Measurements from ENCODE around the gene PIK3R5.

The PIK3R5 gene

DNA sequence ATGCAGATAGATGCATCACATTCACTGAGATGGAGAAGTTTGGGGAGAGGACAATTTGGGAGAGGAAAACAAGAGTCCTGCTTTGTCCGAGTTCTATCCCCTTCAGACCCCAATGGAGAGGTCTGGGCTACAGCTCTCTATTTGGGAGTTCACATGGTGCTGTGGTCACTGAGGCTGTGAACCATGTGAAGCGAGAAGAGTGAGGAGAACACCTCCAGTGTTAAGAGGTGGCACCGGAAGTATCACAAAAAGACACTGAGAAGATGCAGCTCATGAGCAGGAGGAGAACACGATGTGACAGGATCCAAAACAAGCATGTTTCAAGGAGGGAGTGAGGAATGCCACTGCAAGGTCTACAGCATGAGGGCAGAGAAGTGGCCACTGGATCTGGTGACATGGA, 39.7 kb downstream of the PIK3R5 start:
- no peak for DNase-seq (ENCODE audit: low read depth in 2 of 2, low spot score in 1 of 2)

DNA sequence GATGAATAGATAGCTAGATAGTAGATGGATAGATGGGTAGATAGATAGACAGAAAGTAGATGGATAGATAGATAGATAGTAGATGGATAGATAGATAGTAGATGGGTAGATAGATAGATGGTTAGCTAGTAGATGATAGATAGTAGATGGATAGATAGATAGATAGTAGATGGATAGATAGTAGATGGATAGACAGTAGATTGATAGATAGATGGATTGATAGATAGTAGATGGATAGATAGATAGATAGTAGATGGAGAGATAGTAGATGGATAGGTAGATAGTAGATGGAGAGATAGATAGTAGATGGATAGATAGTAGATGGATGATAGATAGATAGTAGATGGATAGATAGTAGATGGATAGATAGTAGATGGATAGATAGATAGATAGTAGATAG, 40.4 kb downstream of the PIK3R5 start:
- DNase-seq (ENCODE audit: low read depth in 2 of 2, low spot score in 1 of 2) = no peak

DNA sequence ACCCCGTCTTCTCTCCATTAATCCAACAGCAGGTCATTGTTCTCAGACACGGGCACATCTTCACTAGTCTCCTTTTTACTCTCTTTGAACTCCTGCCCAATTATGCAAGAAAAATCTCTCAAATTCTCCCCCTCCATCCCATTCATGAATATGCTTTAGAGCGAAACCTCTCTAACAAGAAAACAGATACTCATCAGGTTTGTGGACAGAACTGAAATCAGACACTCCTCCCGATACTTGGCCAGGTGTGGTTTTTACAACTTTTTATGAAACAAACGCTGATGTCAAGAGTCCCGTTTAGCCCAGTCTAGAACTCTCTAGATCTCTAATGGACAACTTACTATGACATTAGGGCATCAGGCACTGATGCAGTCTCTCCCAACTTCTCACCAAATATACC, 40.9 kb downstream of the PIK3R5 start:
- no peak for DNase-seq (ENCODE audit: low read depth in 2 of 2, low spot score in 1 of 2)

DNA sequence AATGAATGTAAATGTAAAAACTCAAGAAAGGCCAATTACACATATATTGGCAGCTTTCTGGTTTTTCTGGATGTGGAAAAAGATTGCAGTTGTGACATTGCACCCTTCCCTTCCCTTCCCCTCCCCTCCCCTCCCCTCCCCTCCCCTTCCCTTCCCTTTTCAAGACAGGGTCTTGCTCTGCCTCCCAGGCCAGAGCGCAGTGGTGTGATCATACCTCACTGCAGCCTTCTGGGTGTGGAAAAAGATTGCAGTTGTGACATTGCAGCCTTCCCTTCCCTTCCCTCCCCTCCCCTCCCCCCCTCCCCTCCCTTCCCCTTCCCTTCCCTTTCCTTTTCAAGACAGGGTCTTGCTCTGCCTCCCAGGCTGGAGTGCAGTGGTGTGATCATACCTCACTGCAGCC, 41.7 kb downstream of the PIK3R5 start:
- DNase-seq (ENCODE audit: low read depth in 2 of 2, low spot score in 1 of 2) = no peak

DNA sequence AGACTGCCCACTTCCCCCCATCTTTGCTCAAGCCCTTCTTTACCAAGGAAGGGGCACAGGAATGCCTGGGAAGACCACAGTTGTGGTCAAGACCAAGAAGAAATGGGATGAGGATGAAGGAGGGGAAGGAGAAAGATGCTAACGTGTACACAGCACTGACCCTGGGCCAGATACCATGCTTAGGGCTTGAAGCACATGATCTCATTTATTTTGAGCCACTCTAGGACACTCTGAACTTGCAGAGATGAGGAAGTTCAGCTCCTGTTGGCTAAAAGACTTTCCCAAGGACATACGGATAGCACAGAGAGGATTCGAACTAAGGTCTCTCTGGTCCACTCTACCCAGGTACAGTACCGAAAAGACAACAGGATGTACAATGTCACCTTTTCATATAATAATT, 42.6 kb downstream of the PIK3R5 start:
- no peak for DNase-seq (ENCODE audit: low read depth in 2 of 2, low spot score in 1 of 2)

DNA sequence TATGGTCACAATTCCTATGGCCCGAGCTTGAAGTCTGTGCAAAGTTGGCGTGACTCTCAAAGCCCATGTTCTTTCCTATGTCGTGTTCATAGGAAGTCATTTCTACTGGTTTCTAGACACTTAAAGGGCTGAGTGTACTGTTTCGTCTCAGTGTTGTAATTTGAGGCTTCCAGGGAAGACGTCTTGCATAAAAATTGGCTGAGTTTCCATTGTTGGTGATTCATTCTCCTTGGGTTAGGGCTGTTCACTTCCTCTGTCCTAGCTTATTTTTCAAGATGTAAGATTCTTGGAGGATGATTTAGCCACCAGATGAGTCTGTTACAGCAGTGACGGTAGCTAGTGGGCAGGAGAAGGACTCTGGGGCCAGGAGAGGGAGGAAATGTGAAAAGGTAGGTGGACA, 43.1 kb downstream of the PIK3R5 start:
- no peak for DNase-seq (ENCODE audit: low read depth in 2 of 2, low spot score in 1 of 2)

DNA sequence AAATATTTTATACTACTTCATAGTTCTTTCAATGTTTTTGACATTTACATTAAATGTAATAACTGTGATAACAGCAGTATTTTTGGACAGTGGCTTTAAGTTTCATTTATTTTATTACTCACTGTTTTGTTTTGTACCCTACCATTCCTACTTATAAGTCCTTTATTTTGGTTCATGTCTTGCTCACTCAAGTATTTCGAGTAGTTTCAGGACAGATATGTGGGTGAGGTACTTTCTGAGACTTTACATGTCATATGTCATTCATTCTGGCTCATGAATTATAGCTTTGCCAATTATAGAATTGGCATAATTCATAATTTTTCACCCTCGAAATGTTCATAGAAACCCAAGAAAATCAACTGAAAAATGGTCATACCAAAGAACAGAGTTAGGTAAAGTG, 44.4 kb downstream of the PIK3R5 start:
- no peak for DNase-seq (ENCODE audit: low read depth in 2 of 2, low spot score in 1 of 2)

DNA sequence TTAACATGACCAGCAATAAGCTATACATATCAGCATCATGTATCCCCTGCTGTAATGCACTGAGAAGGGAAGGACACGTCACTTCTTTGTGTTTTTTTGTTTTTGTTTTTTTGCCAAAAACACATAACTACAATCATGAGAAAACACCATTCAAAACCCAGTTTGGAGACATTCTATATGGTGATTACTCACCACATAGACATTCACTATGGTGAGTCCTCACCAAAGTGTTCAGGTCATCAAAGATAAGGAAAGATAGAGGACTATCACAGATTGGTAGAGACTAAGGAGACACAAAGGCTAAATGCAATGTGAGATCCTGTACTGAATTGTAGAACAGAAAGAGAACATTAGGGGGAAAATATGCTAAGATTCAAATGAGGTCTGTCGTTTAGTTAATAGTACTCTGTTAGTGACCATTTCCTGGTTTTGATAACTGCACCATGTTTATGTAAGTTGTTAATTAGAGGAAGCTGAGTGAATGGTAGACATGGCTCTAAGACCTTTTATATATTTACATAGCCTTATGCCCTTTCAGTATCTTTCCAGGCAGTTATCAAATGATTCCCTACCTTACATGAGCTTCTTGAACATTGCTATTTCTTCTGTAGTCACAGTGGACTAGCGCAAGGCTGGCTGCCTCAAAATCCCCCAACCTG, 46.6 kb downstream of the PIK3R5 start:
- no peak for DNase-seq (ENCODE audit: low read depth in 2 of 2, low spot score in 1 of 2)

DNA sequence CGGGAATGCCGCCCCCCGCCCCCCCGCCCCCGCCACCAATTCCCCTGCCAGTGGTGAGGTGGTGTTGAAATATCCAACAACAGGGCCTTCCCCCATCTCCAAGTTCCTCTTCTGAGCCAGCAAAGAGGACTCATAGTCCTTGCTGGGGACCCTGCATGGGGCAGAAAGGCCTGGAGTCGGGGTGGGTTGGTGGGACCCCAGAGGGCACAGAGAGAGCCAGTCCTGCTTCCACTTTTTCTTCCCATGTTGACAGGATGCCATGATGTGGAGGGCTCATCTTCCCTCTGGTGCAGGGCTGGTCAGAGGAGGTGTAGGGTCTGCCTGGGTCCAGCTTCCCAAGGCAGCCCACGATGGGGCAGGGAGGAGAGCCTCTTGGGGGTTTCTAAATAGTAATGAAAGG, 49.0 kb downstream of the PIK3R5 start:
- no peak for DNase-seq (ENCODE audit: low read depth in 2 of 2, low spot score in 1 of 2)

DNA sequence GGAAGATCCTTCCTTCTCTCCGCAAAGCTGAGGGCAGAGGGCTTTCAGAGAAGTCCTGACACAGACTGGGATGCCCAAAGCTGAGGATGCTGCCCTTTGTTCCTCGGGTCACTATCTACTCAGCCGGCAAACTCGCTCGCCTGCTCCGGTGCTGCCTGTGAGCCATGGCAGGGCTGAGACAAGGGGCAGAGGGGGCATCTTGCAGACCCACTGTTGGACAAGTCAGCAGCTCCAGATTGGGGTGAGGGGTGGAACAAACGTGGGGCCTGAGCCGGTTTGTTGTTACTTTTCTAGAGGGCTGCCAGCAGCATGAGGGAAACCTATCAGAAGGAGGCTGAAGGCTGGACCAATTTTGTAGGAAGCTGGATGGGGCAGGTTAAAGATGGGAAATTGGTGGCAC, 51.0 kb downstream of the PIK3R5 start:
- no peak for DNase-seq (ENCODE audit: low read depth in 2 of 2, low spot score in 1 of 2)

DNA sequence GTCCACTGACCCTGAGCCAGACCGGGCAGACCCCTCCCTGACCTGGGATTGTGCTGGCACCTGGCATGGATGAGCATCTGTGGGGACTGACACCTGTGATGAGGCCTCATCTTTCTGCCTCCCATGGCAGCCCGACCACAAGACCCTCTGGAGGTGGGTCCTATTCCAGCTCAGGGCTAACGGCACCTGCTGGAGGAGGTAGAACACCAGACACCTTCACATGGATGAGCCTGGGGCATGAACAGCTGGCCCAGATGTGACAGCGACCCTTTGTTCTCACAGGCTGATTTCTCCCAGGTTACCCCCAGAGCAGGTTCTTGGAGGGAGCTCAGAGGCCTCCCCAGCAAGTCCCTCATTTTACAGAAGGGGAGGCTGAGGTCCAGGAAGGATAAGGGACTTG, 51.6 kb downstream of the PIK3R5 start:
- no peak for DNase-seq (ENCODE audit: low read depth in 2 of 2, low spot score in 1 of 2)

DNA sequence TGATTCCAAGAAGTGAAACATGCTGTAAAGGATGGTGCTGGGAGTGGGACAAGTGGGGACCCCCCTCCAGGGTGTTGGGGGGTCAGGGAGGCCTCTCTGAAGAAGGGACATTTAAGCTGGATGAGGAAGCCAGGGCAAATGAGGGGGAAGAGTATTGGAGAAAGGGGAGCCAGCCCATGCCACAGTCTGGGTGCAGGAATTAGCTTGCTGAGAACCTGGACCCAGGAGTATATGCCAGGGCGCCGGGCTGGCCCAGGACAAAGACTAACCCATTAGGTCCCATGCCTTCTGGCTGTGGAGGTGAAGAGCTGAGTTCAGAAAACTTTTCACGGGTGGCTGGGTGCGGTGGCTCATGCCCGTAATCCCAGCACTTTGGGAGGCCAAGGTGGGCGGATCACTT, 52.4 kb downstream of the PIK3R5 start:
- DNase-seq (ENCODE audit: low read depth in 2 of 2, low spot score in 1 of 2) = no peak

DNA sequence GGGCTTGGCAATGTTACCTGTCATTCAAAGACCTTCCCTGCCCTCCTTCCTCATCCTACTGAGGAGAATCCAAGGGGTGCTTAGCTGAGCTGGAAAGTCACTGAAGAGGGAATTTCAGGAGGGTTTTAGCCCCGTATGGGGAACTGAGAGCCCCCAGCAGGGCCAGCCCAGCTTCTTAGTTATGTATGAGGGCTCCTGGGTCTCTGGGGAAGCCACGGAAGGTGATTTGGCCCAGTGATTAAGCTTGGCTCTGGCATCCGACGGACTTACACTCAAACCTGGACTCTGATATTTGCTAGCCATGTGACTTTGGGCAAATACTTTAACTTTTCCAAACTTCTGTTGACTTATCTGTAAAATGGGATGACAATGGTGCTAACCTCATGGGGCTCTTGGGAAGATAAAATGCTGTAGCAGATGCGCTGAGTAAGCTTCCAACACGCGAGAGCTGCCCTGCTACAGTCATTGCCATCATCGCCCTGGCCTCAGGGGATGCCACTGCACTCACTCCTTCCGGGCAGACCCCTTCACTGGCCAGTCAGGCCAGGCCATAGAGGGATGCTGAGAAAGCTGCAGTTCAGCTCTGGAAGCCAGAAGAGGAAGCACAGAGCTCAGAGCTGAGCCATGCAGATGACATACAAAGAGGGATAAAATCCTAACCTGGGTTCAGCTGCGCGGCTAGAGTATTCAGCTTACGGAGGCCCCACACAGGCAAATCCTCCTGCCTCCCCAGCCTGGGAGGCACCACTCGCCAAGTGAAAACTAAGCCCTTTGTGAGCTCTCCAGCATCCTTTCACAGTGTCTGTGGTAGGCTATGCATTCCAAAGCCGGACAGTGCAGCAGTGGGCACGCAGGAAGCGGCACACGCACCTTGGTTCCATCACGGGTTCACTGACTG, 53.2 kb downstream of the PIK3R5 start:
- no peak for DNase-seq (ENCODE audit: low read depth in 2 of 2, low spot score in 1 of 2)

DNA sequence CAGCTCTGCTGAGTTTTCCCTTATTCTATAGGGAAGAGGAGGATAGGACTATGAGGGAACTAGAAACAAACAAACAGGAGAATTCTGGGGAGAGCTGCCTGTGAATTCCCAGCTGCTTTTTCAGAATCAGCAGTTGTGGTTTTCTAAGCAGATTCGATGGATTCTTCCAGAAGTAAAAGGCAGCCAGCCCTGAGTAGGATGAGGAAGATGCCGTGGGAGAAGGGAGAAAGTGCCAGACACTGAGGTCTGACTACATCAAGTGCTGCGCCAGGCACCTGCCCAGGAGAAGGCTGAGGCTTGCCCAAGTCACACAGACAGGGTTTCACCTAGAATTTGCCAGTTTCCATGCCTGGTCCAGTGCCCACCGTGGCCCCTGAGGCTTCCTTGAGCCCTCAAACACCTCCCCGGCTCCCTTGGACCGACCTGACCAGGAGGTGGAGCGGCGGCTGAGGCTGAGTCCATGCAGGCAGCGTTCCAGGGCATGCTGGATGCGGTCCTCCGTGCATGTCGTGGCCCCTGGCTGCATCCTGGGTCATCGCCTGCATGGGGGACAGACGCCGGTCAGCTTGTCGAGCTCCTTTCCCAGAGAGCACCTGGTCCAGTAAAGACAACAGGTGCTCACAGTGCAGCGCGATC, 54.4 kb downstream of the PIK3R5 start:
- DNase-seq (ENCODE audit: low read depth in 2 of 2, low spot score in 1 of 2) = no peak

DNA sequence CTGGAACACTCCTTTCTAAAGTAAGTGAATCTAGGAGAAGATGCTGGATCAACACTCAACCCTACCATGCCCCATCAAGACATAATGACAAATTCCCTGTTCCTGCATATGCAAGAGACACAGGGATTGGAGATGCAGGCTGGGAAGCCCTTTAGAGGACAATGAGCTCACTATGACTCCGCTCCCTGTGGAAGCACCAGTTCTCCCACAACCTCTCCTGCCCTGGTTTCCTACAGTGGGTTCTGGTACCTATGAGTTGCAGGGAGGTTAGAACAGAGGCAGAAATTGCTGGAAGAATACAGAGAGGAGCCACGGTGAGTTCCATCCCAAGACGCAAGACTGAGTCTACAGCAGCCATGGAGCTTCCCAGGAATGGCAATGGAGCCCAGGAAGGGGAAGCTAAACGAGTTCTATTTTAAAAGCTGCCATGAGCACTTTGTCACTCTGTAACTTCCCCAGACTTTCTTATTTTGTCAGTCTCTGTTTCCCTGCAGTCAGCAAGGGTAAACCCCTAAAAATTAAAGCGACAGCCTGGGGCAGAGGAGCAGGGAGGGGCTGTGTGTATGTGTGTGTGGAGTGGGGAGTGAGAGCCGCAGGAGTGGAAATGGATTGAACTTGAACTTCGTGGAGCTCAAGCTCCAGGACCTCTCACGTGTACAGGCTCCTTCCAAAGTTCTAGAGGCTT, 55.8 kb downstream of the PIK3R5 start:
- no peak for DNase-seq (ENCODE audit: low read depth in 2 of 2, low spot score in 1 of 2)

DNA sequence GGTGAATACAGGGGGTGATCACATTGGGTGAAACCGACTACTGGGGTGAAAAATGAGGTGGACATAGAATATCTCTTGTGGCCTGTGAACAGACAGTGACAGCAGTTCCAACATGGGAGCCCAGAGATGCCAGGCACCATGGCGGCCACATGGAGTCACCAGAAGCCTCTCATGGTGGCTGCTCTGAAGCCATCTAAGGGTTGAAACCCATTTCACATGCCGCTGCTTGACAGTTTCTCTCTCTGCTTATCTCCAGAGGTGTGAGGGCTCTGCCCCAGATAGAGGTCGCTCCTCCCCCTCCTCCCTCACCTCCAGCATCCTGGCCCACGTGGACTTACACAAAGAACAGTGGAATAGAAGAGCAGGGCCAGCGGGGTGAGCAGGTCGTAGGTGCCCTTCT, 60.2 kb downstream of the PIK3R5 start:
- no peak for DNase-seq (ENCODE audit: low read depth in 2 of 2, low spot score in 1 of 2)

DNA sequence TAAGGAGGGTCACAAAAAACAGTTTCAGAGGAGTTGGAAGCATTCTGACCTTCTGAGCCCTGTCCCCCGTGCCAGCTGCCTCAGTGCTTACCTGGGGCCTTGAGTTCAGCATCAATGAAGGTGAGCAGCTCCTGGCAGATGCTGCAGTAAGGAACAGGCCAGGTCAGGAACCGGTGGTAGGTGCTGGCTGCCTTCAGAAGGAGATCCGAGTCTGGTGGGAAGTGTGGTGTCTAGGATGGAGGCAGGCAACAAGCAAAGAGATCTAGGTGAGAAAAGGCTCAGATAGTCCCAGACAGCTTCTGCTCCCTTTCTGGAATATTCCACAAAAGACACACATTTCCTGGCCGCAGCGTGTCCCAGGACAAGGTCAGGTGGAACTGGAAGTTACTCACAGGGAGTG, 60.8 kb downstream of the PIK3R5 start:
- DNase-seq (ENCODE audit: low read depth in 2 of 2, low spot score in 1 of 2) = no peak

DNA sequence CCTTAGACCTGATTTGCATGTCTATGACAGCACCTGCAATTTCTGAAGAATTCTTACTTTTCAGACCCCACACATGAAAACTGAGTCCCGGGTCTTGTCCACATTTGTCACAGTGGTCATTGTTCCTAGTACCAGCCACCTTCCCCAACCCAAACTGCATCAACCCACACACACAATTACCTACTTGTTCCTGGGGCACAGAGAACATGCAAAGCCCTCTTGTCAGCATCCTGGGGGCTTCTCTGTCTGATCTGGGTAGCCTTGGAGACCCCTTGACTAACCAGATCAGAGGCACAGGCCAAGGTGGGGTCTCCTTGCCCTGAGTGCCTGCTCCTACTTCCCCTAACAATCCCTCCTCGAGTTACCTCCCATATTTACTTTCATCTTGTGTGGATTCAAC, 61.3 kb downstream of the PIK3R5 start:
- DNase-seq (ENCODE audit: low read depth in 2 of 2, low spot score in 1 of 2) = no peak

DNA sequence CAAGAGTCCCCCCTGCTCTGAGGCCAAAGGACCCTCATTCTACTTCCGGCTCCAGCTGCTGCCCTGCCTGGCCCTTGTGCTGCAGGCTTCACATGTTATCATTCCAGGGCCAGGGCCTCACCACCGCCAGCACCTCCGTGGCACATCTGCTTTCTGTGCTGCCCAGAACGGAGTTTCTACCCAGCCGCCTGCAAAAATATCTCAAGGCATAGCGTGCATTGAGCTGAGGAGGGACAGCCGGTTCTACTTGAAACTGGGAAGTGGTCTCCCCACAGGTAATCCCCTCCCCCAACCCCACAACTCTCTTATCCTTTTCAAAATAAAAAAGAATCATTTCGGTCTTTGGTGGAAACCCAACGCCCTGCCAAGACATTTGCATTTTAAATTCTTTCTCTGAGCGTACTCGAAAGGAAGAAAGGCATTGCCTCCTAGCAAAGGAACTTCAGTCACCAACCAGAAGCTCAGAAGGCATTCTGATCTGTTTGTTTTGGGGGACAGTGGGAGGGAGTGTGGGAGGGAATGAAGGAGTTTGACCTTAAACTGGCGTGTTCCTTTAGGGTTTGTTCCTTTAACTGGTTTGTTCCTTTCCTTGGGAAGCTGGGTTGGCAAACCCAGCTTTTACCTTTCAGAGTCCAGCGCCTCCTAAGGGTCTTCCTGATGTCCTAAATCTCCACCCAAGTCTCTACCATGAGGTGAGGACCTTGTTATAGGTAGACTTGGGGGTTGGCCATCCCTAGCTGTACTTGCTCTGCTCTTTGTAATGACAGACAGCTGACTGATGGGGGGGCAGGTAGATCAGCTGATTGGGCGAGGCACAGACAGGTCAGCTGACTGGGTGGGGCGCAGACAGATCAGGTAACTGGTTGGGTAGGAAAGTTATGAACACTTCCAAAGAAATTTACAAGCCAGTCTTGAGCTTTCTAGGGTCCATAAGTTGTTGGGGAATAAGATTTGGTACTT, 64.6 kb downstream of the PIK3R5 start:
- DNase-seq (ENCODE audit: low read depth in 2 of 2, low spot score in 1 of 2) = no peak

DNA sequence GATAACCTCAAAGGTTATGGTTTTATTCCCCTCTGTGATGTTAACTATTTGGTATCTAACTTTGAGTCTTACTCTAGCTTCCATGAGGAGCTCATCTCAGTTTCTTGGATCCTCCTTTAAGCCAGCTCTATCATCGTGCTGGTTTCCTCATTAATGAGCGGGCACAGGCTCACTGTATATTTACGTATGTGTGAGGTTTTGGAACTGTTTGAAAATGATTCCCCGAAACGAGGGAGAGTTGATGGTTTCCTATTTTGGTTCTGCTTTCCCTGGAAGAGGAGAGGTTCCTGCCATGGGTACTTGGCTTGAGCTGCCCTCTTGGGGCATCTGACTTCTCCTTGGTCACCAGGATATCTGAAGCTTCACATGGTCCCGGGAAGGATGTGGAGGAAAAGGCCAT, 65.3 kb downstream of the PIK3R5 start:
- no peak for DNase-seq (ENCODE audit: low read depth in 2 of 2, low spot score in 1 of 2)

DNA sequence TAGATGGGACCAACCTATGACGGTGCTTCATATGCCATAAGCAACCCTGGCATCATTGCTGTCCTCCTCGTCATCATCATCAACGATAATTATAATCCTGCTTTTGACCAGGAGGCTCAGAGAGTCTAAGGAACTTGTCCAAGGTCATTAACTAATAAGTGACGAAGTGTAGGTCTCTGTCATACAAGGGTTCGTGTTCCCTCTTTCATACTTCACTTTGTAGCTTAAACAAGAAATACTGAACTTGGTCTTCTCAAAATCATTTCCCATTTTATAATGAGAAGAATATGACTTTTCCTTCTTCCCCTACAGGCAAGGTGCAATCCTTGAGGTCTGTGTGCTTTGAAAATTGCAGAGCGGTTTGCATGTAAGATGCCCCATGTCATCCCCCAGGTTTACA, 66.9 kb downstream of the PIK3R5 start:
- no peak for DNase-seq (ENCODE audit: low read depth in 2 of 2, low spot score in 1 of 2)
